DND-41 (cell line): ENCODE measurements around the gene HSD17B1.
A peak's percentile ranks its signal among the peaks of the same experiment; 100 is the strongest.

Experiments used
- ATAC-seq: fragments of 200-7000 bp; cut with Tn5 transposase; 3 replicates; pipeline ENCODE4 v1.9.1; 2021; ENCODE audit warnings: low read depth; ENCODE audit not compliant: insufficient read depth
- DNase-seq: peaks from one replicate; pipeline ENCODE4 v3.0.0-alpha.2; 2020
- H2AFZ ChIP-seq: 2 replicates; pipeline ENCODE4 v1.6.0; 2012; ENCODE audit warnings: low read depth, low read length
- H3K27ac ChIP-seq: 2 replicates; pipeline ENCODE4 v1.5.1; 2012; ENCODE audit warnings: low read length, inconsistent platforms
- H3K27me3 ChIP-seq: fragments of 200-600 bp; sonication (generic); 2 replicates; pipeline ENCODE4 v1.6.0; 2012; ENCODE audit warnings: low read length, mild to moderate bottlenecking, inconsistent platforms; ENCODE audit not compliant: insufficient read depth, poor library complexity
- H3K36me3 ChIP-seq: 2 replicates; pipeline ENCODE4 v1.5.1; 2012; ENCODE audit warnings: low read length, inconsistent platforms; ENCODE audit not compliant: insufficient read depth
- H3K4me1 ChIP-seq: 2 replicates; pipeline ENCODE4 v1.5.1; 2012; ENCODE audit warnings: mild to moderate bottlenecking, low read length; ENCODE audit not compliant: insufficient read depth
- H3K4me2 ChIP-seq: 2 replicates; pipeline ENCODE4 v1.6.0; 2012; ENCODE audit warnings: mild to moderate bottlenecking, moderate library complexity, low read length, inconsistent platforms; ENCODE audit not compliant: insufficient read depth
- H3K4me3 ChIP-seq, 2 experiments: fragments of 200-600 bp in 1 of 2; shearing (Covaris generic) in 1 of 2; 2 replicates each; pipeline ENCODE4 v1.5.1; 2012 to 2016; ENCODE audit warnings: inconsistent platforms in 2 of 2, low read length in 2 of 2, mild to moderate bottlenecking in 2 of 2, low read depth in 1 of 2, moderate library complexity in 1 of 2
- H3K79me2 ChIP-seq: 2 replicates; pipeline ENCODE4 v1.6.0; 2012; ENCODE audit warnings: low read length, inconsistent platforms; ENCODE audit not compliant: insufficient read depth
- H3K9ac ChIP-seq: 2 replicates; pipeline ENCODE4 v1.6.0; 2012; ENCODE audit warnings: low read depth, mild to moderate bottlenecking, inconsistent platforms, low read length, moderate library complexity
- H3K9me3 ChIP-seq: 2 replicates; pipeline ENCODE4 v1.5.1; 2012; ENCODE audit warnings: low read length, moderate library complexity, mild to moderate bottlenecking, inconsistent platforms; ENCODE audit not compliant: insufficient read depth, severe bottlenecking
- H4K20me1 ChIP-seq: 2 replicates; pipeline ENCODE4 v1.6.0; 2012; ENCODE audit warnings: low read length; ENCODE audit not compliant: insufficient read depth
- EZH2 ChIP-seq: IDR thresholded peaks from 3 replicates; pipeline ENCODE4 v1.6.1; 2012; ENCODE audit warnings: borderline replicate concordance, low read depth, mild to moderate bottlenecking, moderate library complexity, low read length, inconsistent platforms; ENCODE audit not compliant: severe bottlenecking
- TF ChIP-seq, protein P1 (sequence below): IDR thresholded peaks from 2 replicates; pipeline ENCODE4 v1.5.1; 2012; ENCODE audit warnings: borderline replicate concordance, low read length, moderate library complexity, mild to moderate bottlenecking; ENCODE audit not compliant: poor library complexity, severe bottlenecking; ENCODE audit errors: extremely low read depth

HSD17B1 gene

GRCh38 chr17:42563543-42563942, 10.8 kb downstream of the HSD17B1 start:
- peaks cover 63% of the 10 kb centered on the region for H3K4me1 ChIP-seq
- ATAC-seq, result no peak
- peaks cover 12% of the 10 kb centered on the region; the same call in 1 of the 2 replicates for H4K20me1 ChIP-seq
- peaks cover 55% of the 10 kb centered on the region for H3K79me2 ChIP-seq
- peak overlapping the region; percentile 100 for H3K4me2 ChIP-seq
- DNase-seq, result no peak
- no peak overlapping the region for H2AFZ ChIP-seq
- H3K9ac ChIP-seq, result peak overlapping the region; percentile 82
- H3K9me3 ChIP-seq, result no peaks in the 10 kb centered on the region
- peaks cover 54% of the 10 kb centered on the region for H3K36me3 ChIP-seq
- TF ChIP-seq, protein P1, sequence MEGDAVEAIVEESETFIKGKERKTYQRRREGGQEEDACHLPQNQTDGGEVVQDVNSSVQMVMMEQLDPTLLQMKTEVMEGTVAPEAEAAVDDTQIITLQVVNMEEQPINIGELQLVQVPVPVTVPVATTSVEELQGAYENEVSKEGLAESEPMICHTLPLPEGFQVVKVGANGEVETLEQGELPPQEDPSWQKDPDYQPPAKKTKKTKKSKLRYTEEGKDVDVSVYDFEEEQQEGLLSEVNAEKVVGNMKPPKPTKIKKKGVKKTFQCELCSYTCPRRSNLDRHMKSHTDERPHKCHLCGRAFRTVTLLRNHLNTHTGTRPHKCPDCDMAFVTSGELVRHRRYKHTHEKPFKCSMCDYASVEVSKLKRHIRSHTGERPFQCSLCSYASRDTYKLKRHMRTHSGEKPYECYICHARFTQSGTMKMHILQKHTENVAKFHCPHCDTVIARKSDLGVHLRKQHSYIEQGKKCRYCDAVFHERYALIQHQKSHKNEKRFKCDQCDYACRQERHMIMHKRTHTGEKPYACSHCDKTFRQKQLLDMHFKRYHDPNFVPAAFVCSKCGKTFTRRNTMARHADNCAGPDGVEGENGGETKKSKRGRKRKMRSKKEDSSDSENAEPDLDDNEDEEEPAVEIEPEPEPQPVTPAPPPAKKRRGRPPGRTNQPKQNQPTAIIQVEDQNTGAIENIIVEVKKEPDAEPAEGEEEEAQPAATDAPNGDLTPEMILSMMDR, result no peak
- TF ChIP-seq EZH2, result no peak
- H3K4me3 ChIP-seq, result peak overlapping the region; percentile 65 to 75; a peak in 3 of 4 replicates
- no peaks in the 10 kb centered on the region for H3K27me3 ChIP-seq
- peak overlapping the region; percentile 90 for H3K27ac ChIP-seq

DNA sequence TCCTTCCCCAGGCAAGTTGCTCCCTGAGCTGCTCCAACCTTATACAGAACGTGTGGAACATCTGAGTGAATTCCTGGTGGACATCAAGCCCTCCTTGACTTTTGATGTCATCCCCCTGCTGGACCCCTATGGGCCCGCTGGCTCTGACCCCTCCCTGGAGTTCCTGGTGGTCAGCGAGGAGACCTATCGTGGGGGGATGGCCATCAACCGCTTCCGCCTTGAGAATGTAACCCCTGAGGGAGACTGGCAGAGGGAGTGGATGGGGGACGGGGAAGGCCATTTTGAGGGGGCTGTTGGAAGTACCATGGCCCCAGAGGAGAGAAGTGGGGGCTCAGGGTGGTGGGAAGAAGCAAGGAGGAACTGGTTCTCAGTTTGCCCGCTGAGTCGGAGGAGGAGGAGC, 11.2 kb downstream of the HSD17B1 start:
- DNase-seq, result no peak
- Histone ChIP-seq H3K4me1 (peaks cover 67% of the 10 kb centered on the region), H3K36me3 (peaks cover 58% of the 10 kb centered on the region), H3K9ac (peak overlapping the region; percentile 82), H4K20me1 (peaks cover 14% of the 10 kb centered on the region; the same call in 1 of the 2 replicates), H3K27me3 (no peaks in the 10 kb centered on the region), H3K27ac (no peak overlapping the region), H3K79me2 (peaks cover 59% of the 10 kb centered on the region), H3K9me3 (no peaks in the 10 kb centered on the region), H3K4me3 (peak overlapping the region in 1 of 2 experiments; percentile 75; a peak in 2 of 4 replicates), H2AFZ (no peak overlapping the region), H3K4me2 (peak overlapping the region; percentile 100)
- ATAC-seq, result no peak
- TF ChIP-seq, protein P1, result no peak
- TF ChIP-seq EZH2, result no peak

DNA sequence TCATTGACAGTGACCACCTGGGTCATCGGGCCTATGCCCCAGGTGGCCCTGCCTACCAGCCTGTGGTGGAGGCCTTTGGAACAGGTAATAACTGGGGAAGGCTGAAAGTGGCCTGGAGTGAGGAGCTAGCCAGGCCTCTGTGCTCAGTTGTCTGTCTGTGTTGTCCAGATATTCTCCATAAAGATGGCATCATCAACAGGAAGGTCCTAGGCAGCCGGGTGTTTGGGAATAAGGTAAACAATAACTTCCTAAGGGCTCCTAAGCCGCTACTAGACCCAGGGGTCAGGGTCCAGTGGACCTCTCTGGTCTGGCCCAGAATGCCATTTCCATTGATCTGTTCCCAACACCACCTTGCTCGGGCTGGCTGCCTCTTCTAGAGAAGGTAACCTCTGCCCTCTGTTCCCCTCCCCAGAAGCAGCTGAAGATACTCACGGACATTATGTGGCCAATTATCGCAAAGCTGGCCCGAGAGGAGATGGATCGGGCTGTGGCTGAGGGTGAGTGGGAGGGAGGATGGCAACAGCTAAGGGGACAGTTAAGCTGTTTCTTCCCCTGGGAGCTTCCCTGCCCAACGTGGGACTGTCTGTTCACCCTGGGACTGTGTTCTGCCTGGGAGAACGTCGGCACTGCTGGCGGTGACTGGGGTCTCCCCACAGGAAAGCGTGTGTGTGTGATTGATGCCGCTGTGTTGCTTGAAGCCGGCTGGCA, 12.2 kb downstream of the HSD17B1 start:
- TF ChIP-seq, protein P1, result no peak
- no peak for TF ChIP-seq EZH2
- peaks cover 18% of the 10 kb centered on the region; the same call in 1 of the 2 replicates for H4K20me1 ChIP-seq
- no peaks in the 10 kb centered on the region for H3K9me3 ChIP-seq
- H3K4me1 ChIP-seq, result peaks cover 76% of the 10 kb centered on the region
- H3K9ac ChIP-seq, result no peak overlapping the region
- H3K27ac ChIP-seq, result no peak overlapping the region
- DNase-seq (no peak), ATAC-seq (no peak)
- no peaks in the 10 kb centered on the region for H3K27me3 ChIP-seq
- no peak overlapping the region for H2AFZ ChIP-seq
- no peak overlapping the region for H3K4me3 ChIP-seq
- peaks cover 69% of the 10 kb centered on the region for H3K36me3 ChIP-seq
- H3K79me2 ChIP-seq, result peaks cover 68% of the 10 kb centered on the region
- H3K4me2 ChIP-seq, result peak overlapping the region; percentile 100; the same call in 1 of the 2 replicates
